NB4 (cell line): ENCODE results near the gene RAD51B.

Experiments used
- MAX ChIP-seq: IDR thresholded peaks from 2 replicates; pipeline ENCODE4 v1.6.1; 2011; ENCODE audit warnings: low read depth, low read length
- MYC ChIP-seq: IDR thresholded peaks from 2 replicates; pipeline ENCODE4 v1.6.1; 2011; ENCODE audit warnings: low read depth, low read length
- POLR2A ChIP-seq: IDR thresholded peaks from 2 replicates; pipeline ENCODE4 v1.6.1; 2011; ENCODE audit warnings: mild to moderate bottlenecking; ENCODE audit not compliant: insufficient read length; ENCODE audit errors: extremely low read depth
- TF ChIP-seq, protein P1 (sequence below): IDR thresholded peaks from one replicate; pipeline ENCODE4 v1.5.1; 2012; ENCODE audit warnings: low read depth, low read length

DNA sequence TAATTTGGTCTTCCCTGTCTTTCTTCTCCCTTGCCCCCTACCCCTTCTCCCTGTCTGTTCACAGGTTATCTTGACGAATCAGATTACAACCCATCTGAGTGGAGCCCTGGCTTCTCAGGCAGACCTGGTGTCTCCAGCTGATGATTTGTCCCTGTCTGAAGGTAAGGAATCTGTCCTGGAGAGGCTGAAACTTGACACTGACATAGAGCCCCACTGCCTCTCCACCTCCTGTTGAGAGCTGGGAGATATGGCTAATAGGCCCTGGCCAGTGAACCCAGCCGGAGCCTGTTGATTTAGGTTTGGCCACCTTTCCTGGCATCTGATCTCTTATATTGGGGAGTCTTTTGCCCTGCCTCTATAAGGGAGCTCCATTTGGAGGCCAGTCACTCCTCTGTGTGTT lies 472.2 kb downstream of the RAD51B start:
- TF ChIP-seq, protein P1, sequence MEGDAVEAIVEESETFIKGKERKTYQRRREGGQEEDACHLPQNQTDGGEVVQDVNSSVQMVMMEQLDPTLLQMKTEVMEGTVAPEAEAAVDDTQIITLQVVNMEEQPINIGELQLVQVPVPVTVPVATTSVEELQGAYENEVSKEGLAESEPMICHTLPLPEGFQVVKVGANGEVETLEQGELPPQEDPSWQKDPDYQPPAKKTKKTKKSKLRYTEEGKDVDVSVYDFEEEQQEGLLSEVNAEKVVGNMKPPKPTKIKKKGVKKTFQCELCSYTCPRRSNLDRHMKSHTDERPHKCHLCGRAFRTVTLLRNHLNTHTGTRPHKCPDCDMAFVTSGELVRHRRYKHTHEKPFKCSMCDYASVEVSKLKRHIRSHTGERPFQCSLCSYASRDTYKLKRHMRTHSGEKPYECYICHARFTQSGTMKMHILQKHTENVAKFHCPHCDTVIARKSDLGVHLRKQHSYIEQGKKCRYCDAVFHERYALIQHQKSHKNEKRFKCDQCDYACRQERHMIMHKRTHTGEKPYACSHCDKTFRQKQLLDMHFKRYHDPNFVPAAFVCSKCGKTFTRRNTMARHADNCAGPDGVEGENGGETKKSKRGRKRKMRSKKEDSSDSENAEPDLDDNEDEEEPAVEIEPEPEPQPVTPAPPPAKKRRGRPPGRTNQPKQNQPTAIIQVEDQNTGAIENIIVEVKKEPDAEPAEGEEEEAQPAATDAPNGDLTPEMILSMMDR = no peak
- TF ChIP-seq POLR2A = no peak
- TF ChIP-seq MYC = no peak
- TF ChIP-seq MAX = no peak
